Left lung (tissue), 10 donors: ENCODE data around the gene ADAMTS2. TPM values are rescaled to one million over a fixed set of nuclear protein-coding genes. Genes with fewer than 3 reads are reported as not detected.
"Not testable (repeated sequence)": the region's sequence is repeated elsewhere in the genome, so short reads cannot be mapped to it uniquely, and the experiment has no call there.

Source experiments
- ATAC-seq: fragments of 200-7000 bp; cut with Tn5 transposase; one replicate; pipeline ENCODE4 v1.9.1; 2020; ENCODE audit warnings: moderate library complexity
- DNase-seq, 4 donors: peaks; one replicate each; pipeline ENCODE4 v3.0.0-alpha.2; 2013 to 2020
- H3K27ac ChIP-seq, 2 donors: fragments of 200-600 bp; sonication (generic) in 1 of 2; one replicate each; pipeline versions ENCODE4 v1.5.0 to v1.8.0; 2020 to 2021
- H3K27me3 ChIP-seq, 2 donors: fragments of 200-600 bp; sonication (generic) in 1 of 2; one replicate each; pipeline versions ENCODE4 v1.5.0 to v1.8.0; 2020 to 2021
- H3K36me3 ChIP-seq, 2 donors: fragments of 200-600 bp; sonication (generic) in 1 of 2; one replicate each; pipeline versions ENCODE4 v1.5.0 to v1.8.0; 2020 to 2021
- H3K4me1 ChIP-seq, 2 donors: fragments of 200-600 bp; one replicate each; pipeline ENCODE4 v1.8.0; 2021
- H3K4me3 ChIP-seq, 2 donors: fragments of 200-600 bp; sonication (generic) in 1 of 2; one replicate each; pipeline versions ENCODE4 v1.5.0 to v1.8.0; 2020 to 2021; ENCODE audit warnings: mild to moderate bottlenecking in 1 of 2
- H3K9me3 ChIP-seq, 2 donors: fragments of 200-600 bp; sonication (generic) in 1 of 2; one replicate each; pipeline versions ENCODE4 v1.5.0 to v1.8.0; 2020 to 2021
- CTCF ChIP-seq, 2 donors: fragments of 200-600 bp; sonication (generic) in 1 of 2; IDR thresholded peaks; one replicate each; pipeline versions ENCODE4 v1.5.0 to v1.8.0; 2021; ENCODE audit warnings: antibody characterized with exemption in 2 of 2
- intact Hi-C, 2 donors: fragments of 100-400 bp; cut with DNase I; formaldehyde crosslinking; loops; one replicate each; pipeline versions ENCODE4 v1.11.2 to v1.14.2; 2022
- polyA plus RNA-seq, 6 donors: library from polyadenylated mRNA; unstranded; fragments of 120-200 nt; gene quantifications; one replicate each; pipeline ENCODE4 v1.2.1, GENCODE V29; 2013; ENCODE audit not compliant: insufficient read length in 6 of 6
- total RNA-seq, 2 donors: library from RNA; stranded (reverse); fragmentation: NEBNext Ultra II Directional; extraction: Animal tissue kit (Norgen Biotek cat#: 25700); gene quantifications; one replicate each; pipeline ENCODE4 v1.2.1, GENCODE V29; 2021
- donor health status: DM: no; HTN: yes; CAD: no.
- donor health status: DM: no; HTN: no; CAD: no.

ADAMTS2 gene
- total and polyA plus RNA-seq, 8 donors, result 27.5 to 68.2 (median 36.0) TPM

- intact Hi-C loops, result no loop called here
- TF ChIP-seq CTCF (IDR thresholded peaks at IDR 0.05), result no peak
Observed at GRCh38 chr5:179111267-179112207, 233.7 kb downstream of the ADAMTS2 start.

GRCh38 chr5:179110528-179110927, 234.7 kb downstream of the ADAMTS2 start:
- no peaks in the 10 kb centered on the region for H3K36me3 ChIP-seq
- H3K27me3 ChIP-seq, result no peaks in the 10 kb centered on the region
- DNase-seq (peak in 1 of 4 donors; percentile 70), ATAC-seq (no peak)
- no peaks in the 10 kb centered on the region for H3K4me1 ChIP-seq
- no peak overlapping the region for H3K27ac ChIP-seq
- no peak for TF ChIP-seq CTCF (IDR thresholded peaks at IDR 0.05)
- intact Hi-C loops, result no loop called here
- H3K4me3 ChIP-seq, result no peak overlapping the region
- peaks cover 0 to 85% of the 10 kb centered on the region in 2 donors for H3K9me3 ChIP-seq

More at GRCh38 chr5:179111267-179112207, 233.7 kb downstream of the ADAMTS2 start:
- H3K4me3 ChIP-seq, result no peak overlapping the region
- H3K36me3 ChIP-seq, result no peaks in the 10 kb centered on the region
- no peaks in the 10 kb centered on the region for H3K4me1 ChIP-seq
- DNase-seq (peak in 1 of 4 donors; percentile 41), ATAC-seq (no peak)
- no peaks in the 10 kb centered on the region for H3K27me3 ChIP-seq
- H3K9me3 ChIP-seq, result peaks cover 0 to 94% of the 10 kb centered on the region in 2 donors
- H3K27ac ChIP-seq, result no peak overlapping the region

DNA sequence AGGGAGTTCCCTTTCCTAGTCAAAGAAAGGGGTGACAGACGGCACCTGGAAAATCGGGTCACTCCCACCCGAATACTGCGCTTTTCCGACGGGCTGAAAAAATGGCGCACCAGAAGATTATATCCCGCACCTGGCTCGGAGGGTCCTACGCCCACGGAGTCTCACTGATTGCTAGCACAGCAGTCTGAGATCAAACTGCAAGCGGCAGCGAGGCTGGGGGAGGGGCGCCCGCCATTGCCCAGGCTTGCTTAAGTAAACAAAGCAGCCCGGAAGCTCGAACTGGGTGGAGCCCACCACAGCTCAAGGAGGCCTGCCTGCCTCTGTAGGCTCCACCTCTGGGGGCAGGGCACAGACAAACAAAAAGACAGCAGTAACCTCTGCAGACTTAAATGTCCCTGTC, 244.0 kb downstream of the ADAMTS2 start:
- H3K27me3 ChIP-seq, ATAC-seq, H3K36me3 ChIP-seq, DNase-seq, intact Hi-C loops, H3K4me1 ChIP-seq, H3K27ac ChIP-seq, H3K4me3 ChIP-seq: not testable (repeated sequence)
- peaks cover 0 to 53% of the 10 kb centered on the region in 2 donors for H3K9me3 ChIP-seq

DNA sequence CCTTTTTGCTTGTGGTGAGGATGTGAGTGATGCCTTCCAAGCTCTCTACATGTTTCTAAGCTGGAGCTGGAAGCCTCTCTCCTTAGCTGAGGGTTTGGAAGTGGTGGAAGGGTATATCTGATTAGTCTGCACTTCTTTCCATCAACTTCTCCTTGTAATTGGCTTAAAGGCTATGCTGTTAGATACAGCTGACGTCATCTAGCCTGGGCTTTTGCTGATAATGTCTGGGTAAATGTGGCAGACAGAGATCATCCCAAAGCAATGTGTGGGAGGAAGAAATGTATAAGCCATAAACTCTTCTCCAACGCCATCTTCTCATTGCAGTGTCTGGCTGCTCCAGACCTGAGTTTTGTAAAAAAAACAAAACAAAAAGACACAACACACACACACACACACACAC, 255.8 kb downstream of the ADAMTS2 start:
- Histone ChIP-seq H3K4me3 (no peak overlapping the region), H3K27me3 (no peaks in the 10 kb centered on the region), H3K9me3 (peaks cover 6 to 99% of the 10 kb centered on the region in 2 donors), H3K4me1 (no peaks in the 10 kb centered on the region), H3K36me3 (no peaks in the 10 kb centered on the region), H3K27ac (no peak overlapping the region)
- TF ChIP-seq CTCF (IDR thresholded peaks at IDR 0.05), result no peak
- intact Hi-C loops, result no loop called here
- ATAC-seq (no peak), DNase-seq (no peak)

- intact Hi-C loops, result no loop called here
Observed at GRCh38 chr5:179080724-179081123, 264.5 kb downstream of the ADAMTS2 start.

More at GRCh38 chr5:179080724-179081123, 264.5 kb downstream of the ADAMTS2 start:
- Histone ChIP-seq H3K27ac (no peak overlapping the region), H3K36me3 (peaks cover 0 to 52% of the 10 kb centered on the region in 2 donors), H3K27me3 (no peaks in the 10 kb centered on the region), H3K4me1 (no peaks in the 10 kb centered on the region), H3K9me3 (peaks cover 19 to 100% of the 10 kb centered on the region in 2 donors), H3K4me3 (no peak overlapping the region)
- ATAC-seq (no peak), DNase-seq (no peak)
- TF ChIP-seq CTCF (IDR thresholded peaks at IDR 0.05), result no peak
